ENCODE results near the gene FAM20C.

DNA sequence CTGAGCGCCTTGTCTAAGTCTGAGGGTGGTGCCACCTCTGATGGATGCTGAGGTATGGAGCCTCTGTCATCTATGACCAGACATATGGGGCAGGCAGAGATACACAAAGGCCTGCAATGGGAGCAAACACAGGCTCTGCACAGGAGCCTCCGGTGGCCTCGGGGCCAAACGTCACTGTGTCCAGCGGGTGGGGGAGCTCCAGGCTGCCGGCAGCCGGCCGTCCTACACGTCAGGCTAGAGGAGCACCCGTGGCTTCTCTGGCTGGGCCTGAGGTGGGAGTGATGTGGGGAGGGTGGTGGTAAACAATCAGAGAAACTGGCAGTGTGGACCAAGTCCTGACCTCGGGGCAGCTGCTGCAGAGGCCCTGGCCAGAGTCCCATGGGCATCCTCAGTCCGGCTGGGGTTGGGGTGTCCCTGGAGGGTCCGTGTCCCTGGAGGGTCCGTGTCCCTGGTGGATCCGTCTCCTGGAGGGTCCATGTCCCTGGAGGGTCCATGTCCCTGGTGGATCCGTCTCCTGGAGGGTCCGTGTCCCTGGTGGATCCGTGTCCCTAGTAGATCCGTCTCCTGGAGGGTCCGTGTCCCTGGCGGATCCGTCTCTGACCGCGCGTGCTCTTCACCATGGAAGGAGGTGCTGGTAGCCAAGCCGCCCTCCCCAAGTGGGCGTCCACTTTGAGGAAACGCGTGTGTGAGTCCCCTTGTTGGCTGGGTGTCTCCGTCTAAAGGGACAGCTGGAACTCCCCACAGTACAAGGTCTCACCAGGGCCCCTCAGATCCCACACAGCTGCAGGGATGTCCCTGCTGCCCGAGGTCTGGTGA lies 24.2 kb upstream of the FAM20C start:
- TF ChIP-seq, protein P1, sequence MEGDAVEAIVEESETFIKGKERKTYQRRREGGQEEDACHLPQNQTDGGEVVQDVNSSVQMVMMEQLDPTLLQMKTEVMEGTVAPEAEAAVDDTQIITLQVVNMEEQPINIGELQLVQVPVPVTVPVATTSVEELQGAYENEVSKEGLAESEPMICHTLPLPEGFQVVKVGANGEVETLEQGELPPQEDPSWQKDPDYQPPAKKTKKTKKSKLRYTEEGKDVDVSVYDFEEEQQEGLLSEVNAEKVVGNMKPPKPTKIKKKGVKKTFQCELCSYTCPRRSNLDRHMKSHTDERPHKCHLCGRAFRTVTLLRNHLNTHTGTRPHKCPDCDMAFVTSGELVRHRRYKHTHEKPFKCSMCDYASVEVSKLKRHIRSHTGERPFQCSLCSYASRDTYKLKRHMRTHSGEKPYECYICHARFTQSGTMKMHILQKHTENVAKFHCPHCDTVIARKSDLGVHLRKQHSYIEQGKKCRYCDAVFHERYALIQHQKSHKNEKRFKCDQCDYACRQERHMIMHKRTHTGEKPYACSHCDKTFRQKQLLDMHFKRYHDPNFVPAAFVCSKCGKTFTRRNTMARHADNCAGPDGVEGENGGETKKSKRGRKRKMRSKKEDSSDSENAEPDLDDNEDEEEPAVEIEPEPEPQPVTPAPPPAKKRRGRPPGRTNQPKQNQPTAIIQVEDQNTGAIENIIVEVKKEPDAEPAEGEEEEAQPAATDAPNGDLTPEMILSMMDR (IDR thresholded peaks at IDR 0.05) = no peak
- no peak for TF ChIP-seq POLR2A (IDR thresholded peaks at IDR 0.05)
